GM12875 (cell line): ENCODE data around the gene IFI30.

Source experiments
- H3K4me3 ChIP-seq: one replicate; pipeline ENCODE4 v1.5.1; 2011; ENCODE audit warnings: low read depth, low read length, control low read depth
- CTCF ChIP-seq: IDR thresholded peaks from 2 replicates; pipeline ENCODE4 v1.5.1; 2011; ENCODE audit warnings: low read depth, mild to moderate bottlenecking, control low read depth, inconsistent platforms, low read length, moderate library complexity, borderline replicate concordance; ENCODE audit not compliant: insufficient read depth

Gene IFI30

GRCh38 chr19:18131841-18132596, 41.6 kb upstream of the IFI30 start:
- no peak overlapping the region for H3K4me3 ChIP-seq

GRCh38 chr19:18135712-18136584, 37.7 kb upstream of the IFI30 start:
- no peak overlapping the region for H3K4me3 ChIP-seq
- TF ChIP-seq CTCF = no peak

More at GRCh38 chr19:18131841-18132596, 41.6 kb upstream of the IFI30 start:
- no peak for TF ChIP-seq CTCF

GRCh38 chr19:18137242-18137641, 36.4 kb upstream of the IFI30 start:
- TF ChIP-seq CTCF = no peak

GRCh38 chr19:18137657-18138339, 35.8 kb upstream of the IFI30 start:
- TF ChIP-seq CTCF = no peak
- no peak overlapping the region for H3K4me3 ChIP-seq

More at GRCh38 chr19:18137242-18137641, 36.4 kb upstream of the IFI30 start:
- no peak overlapping the region for H3K4me3 ChIP-seq

GRCh38 chr19:18140473-18140872, 33.1 kb upstream of the IFI30 start:
- TF ChIP-seq CTCF = no peak
- no peak overlapping the region for H3K4me3 ChIP-seq

GRCh38 chr19:18141031-18141430, 32.6 kb upstream of the IFI30 start:
- TF ChIP-seq CTCF = no peak
- H3K4me3 ChIP-seq = no peak overlapping the region
